OCI-LY7 (cell line): ENCODE measurements around the gene MAP3K3. TPM values are rescaled to one million over a fixed set of nuclear protein-coding genes. Genes with fewer than 3 reads are reported as not detected.

ENCODE experiments used
- BruUV-seq: library from RNA; stranded (reverse); fragments of 400-500 nt; replicated peaks from 2 replicates; lab custom pipeline; 2021; lab: Mats Ljungman, UMichigan
- CTCF ChIA-PET: fragments of 300-600 bp; sonication (Branson Sonifier 250); formaldehyde crosslinking; loops from one replicate; lab custom pipeline; 2022; ENCODE audit warnings: antibody characterized with exemption; ENCODE audit not compliant: unreplicated experiment; lab: Charles Lee
- POLR2A ChIA-PET: fragments of 300-600 bp; sonication (Branson Sonifier 250); formaldehyde crosslinking; loops from one replicate; lab custom pipeline; 2022; ENCODE audit warnings: antibody characterized with exemption; lab: Charles Lee
- DNase-seq: peaks from one replicate; pipeline ENCODE4 v3.0.0-alpha.2; 2015; ENCODE audit warnings: low spot score
- H2AFZ ChIP-seq: fragments of 200-600 bp; sonication (generic), shearing (Covaris generic); 2 replicates; pipeline ENCODE4 v1.6.1; 2014; ENCODE audit warnings: mild to moderate bottlenecking, antibody characterized with exemption, low read length, moderate library complexity
- H3K27ac ChIP-seq: fragments of 200-600 bp; sonication (generic); 2 replicates; pipeline ENCODE4 v1.5.1; 2014; ENCODE audit warnings: mixed run types, low read depth, mild to moderate bottlenecking, moderate library complexity, low read length, inconsistent platforms; ENCODE audit not compliant: poor library complexity, severe bottlenecking
- H3K36me3 ChIP-seq: fragments of 200-600 bp; sonication (generic); 2 replicates; pipeline ENCODE4 v1.6.1; 2014; ENCODE audit warnings: mild to moderate bottlenecking, antibody characterized with exemption, low read length, moderate library complexity, mixed read lengths; ENCODE audit not compliant: insufficient read depth
- H3K4me1 ChIP-seq: fragments of 200-600 bp; sonication (generic); 2 replicates; pipeline ENCODE4 v1.5.1; 2014; ENCODE audit warnings: mild to moderate bottlenecking, low read length; ENCODE audit not compliant: insufficient read depth, poor library complexity, severe bottlenecking
- H3K4me2 ChIP-seq: fragments of 200-600 bp; sonication (generic); 2 replicates; pipeline ENCODE4 v1.6.1; 2014; ENCODE audit warnings: mild to moderate bottlenecking, low read length
- H3K4me3 ChIP-seq: fragments of 200-600 bp; sonication (generic); 2 replicates; pipeline ENCODE4 v1.5.1; 2014; ENCODE audit warnings: mild to moderate bottlenecking, low read depth, low read length; ENCODE audit not compliant: poor library complexity, severe bottlenecking
- H3K79me2 ChIP-seq: fragments of 200-600 bp; sonication (generic); 2 replicates; pipeline ENCODE4 v1.6.1; 2016; ENCODE audit warnings: low read depth, mild to moderate bottlenecking, low read length, moderate library complexity, mixed read lengths; ENCODE audit not compliant: insufficient read depth
- H3K9me2 ChIP-seq: fragments of 200-600 bp; sonication (generic); 2 replicates; pipeline ENCODE4 v1.6.1; 2016; ENCODE audit warnings: mild to moderate bottlenecking, low read length, mixed read lengths; ENCODE audit not compliant: insufficient read depth
- H3K9me3 ChIP-seq: fragments of 200-600 bp; sonication (generic); 2 replicates; pipeline ENCODE4 v1.6.1; 2014; ENCODE audit warnings: mild to moderate bottlenecking, mixed run types, low read length, mixed read lengths
- H4K20me1 ChIP-seq: fragments of 200-600 bp; sonication (generic); 2 replicates; pipeline ENCODE4 v1.6.1; 2014; ENCODE audit warnings: mild to moderate bottlenecking, antibody characterized with exemption, low read length, moderate library complexity, mixed read lengths; ENCODE audit not compliant: insufficient read depth
- CTCF ChIP-seq: fragments of 200-600 bp; sonication (generic); conservative IDR thresholded peaks from 2 replicates; pipeline ENCODE4 v1.5.1; 2014; ENCODE audit warnings: mild to moderate bottlenecking, antibody characterized with exemption, low read length, moderate library complexity, mixed read lengths
- EZH2phosphoT487 ChIP-seq: fragments of 200-600 bp; sonication (generic); IDR thresholded peaks from 2 replicates; pipeline ENCODE4 v1.6.1; 2018; ENCODE audit warnings: low read depth, borderline replicate concordance, mild to moderate bottlenecking, mixed run types, antibody characterized with exemption, low read length, moderate library complexity, mixed read lengths
- intact Hi-C: fragments of 100-400 bp; cut with micrococcal nuclease; formaldehyde crosslinking; loops from one replicate; pipeline ENCODE4 v1.10.0; 2022; ENCODE audit not compliant: unreplicated experiment
- total RNA-seq, 2 experiments: library from RNA; depleted of rRNA in 1 of 2; stranded (reverse); fragments of >200 nt in 1 of 2; shearing (Covaris generic) in 1 of 2; gene quantifications; 2 replicates each; pipeline ENCODE4 v1.2.3, GENCODE V29; 2014 to 2022

The MAP3K3 gene
- total RNA-seq, 2 experiments from 2014 or later = 26.0 to 29.0 TPM

- DNase-seq = peak; percentile 48
- H3K4me2 ChIP-seq = peak overlapping the region; percentile 98
- H3K9me3 ChIP-seq = no peaks in the 10 kb centered on the region
- CTCF ChIA-PET = no interaction called here
- H4K20me1 ChIP-seq = peaks cover 16% of the 10 kb centered on the region; the same call in 1 of the 2 replicates
- H3K4me1 ChIP-seq = peaks cover 76% of the 10 kb centered on the region
- peak overlapping the region; percentile 89 for H3K4me3 ChIP-seq
- peak overlapping the region; percentile 95 for H3K27ac ChIP-seq
- no peak for TF ChIP-seq CTCF
- no peak for TF ChIP-seq EZH2phosphoT487
- intact Hi-C loops = no loop called here
- no TSS peak for BruUV-seq
- peaks cover 66% of the 10 kb centered on the region for H3K36me3 ChIP-seq
- H3K9me2 ChIP-seq = no peaks in the 10 kb centered on the region
- no peak overlapping the region for H2AFZ ChIP-seq
- POLR2A ChIA-PET = interaction anchor here (0.6 to 1.8 kb wide), 7 partner anchors 30 to 320 kb away, joined by 3 to 5 read pairs (median 4); partner anchors contain the start of gene DDX42
- peaks cover 52% of the 10 kb centered on the region for H3K79me2 ChIP-seq
Measured at GRCh38 chr17:63701456-63701820, 79.2 kb downstream of the MAP3K3 start.

GRCh38 chr17:63701868-63702720 lies 79.9 kb downstream of the MAP3K3 start:
- peak; percentile 85 for DNase-seq
- peaks cover 12% of the 10 kb centered on the region; the same call in 1 of the 2 replicates for H4K20me1 ChIP-seq
- no peak overlapping the region for H2AFZ ChIP-seq
- H3K9me2 ChIP-seq = no peaks in the 10 kb centered on the region
- H3K79me2 ChIP-seq = peaks cover 49% of the 10 kb centered on the region
- BruUV-seq = TSS peak; percentile 32
- H3K9me3 ChIP-seq = no peaks in the 10 kb centered on the region
- TF ChIP-seq EZH2phosphoT487 (no peak), CTCF (no peak)
- ChIA-PET CTCF (no interaction called here), POLR2A (interaction anchor here (0.6 to 1.8 kb wide), 7 partner anchors 8 to 319 kb away, joined by 3 to 4 read pairs (median 3); partner anchors contain the start of gene DDX42)
- intact Hi-C loops = loop anchor here (1.0 kb wide), 2 partner anchors 39 to 71 kb away; partner anchors contain the start of genes CCDC47 and STRADA
- peak overlapping the region; percentile 98 for H3K4me2 ChIP-seq
- H3K4me3 ChIP-seq = peak overlapping the region; percentile 89
- peaks cover 66% of the 10 kb centered on the region for H3K36me3 ChIP-seq
- H3K4me1 ChIP-seq = peaks cover 75% of the 10 kb centered on the region
- H3K27ac ChIP-seq = peak overlapping the region; percentile 95

GRCh38 chr17:63702721-63703015 lies 80.5 kb downstream of the MAP3K3 start:
- Histone ChIP-seq H3K4me1 (peaks cover 69% of the 10 kb centered on the region), H3K27ac (peak overlapping the region; percentile 95), H2AFZ (no peak overlapping the region), H3K36me3 (peaks cover 65% of the 10 kb centered on the region), H3K79me2 (peaks cover 43% of the 10 kb centered on the region), H3K4me3 (peak overlapping the region; percentile 89), H3K9me2 (no peaks in the 10 kb centered on the region), H3K9me3 (no peaks in the 10 kb centered on the region), H3K4me2 (peak overlapping the region; percentile 98), H4K20me1 (peaks cover 6% of the 10 kb centered on the region; the same call in 1 of the 2 replicates)
- ChIA-PET POLR2A (interaction anchor here (0.8 to 1.2 kb wide), 3 partner anchors 9 to 70 kb away, joined by 3 read pairs; no protein-coding TSS in a partner anchor), CTCF (interaction anchor here (0.6 kb wide), 1 partner anchor 15 kb away, joined by 3 read pairs; no protein-coding TSS in a partner anchor)
- DNase-seq = no peak
- intact Hi-C loops = loop anchor here (1.0 kb wide), 2 partner anchors 39 to 71 kb away; partner anchors contain the start of genes CCDC47 and STRADA
- BruUV-seq = no TSS peak
- no peak for TF ChIP-seq EZH2phosphoT487
- TF ChIP-seq CTCF = no peak
